ENCODE measurements around the gene DBH.

The DBH gene

GRCh38 chr9:133684121-133684935, 48.2 kb downstream of the DBH start:
- DNase-seq (ENCODE audit: low spot score), result no peak

GRCh38 chr9:133684936-133685361, 48.8 kb downstream of the DBH start:
- DNase-seq (ENCODE audit: low spot score), result no peak

DNA sequence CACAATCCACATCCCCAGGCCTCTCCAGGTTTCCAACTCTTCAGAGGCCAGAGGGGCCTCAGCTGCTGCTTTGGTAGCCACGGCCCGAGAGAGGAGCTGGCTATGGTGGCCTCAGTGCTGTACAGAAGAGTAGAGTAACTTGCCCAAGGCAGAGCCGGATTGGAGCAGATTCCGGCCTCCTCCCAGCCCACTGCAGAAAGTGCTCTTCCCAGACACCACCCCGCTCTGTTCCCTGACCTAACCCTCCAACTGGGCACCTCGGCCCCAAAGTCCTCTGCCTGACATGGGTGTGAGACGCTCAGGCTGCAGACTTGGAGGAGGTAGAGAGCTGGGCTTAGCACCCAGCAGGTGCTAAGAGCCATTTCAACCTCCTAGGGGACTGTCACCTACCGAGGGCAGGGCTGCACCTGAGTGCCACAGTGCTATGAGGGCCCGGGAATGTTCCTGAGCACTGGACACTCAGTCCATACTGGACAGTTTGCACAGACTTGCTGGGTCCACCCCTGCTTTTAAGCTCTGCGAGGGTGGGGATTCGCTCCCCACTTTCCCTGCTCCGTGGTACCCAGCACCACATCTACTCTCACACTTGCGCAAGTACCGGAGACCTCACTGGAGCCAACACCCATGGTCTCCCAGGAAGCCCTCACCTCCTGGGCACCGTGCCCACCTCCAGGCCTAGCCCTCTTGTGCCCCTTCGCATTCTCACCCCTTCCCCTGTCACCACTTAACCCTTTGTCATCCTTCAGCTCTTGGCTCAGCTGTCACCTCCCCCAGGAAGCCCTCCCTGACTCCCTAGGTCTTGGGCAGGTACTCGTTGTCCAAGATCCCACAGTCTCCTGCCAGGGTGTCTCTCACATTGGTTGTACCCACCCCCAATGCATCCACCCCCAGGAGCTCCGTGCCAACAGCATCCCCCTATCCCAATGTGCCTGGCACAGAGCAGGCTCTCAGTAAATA, 49.8 kb downstream of the DBH start:
- DNase-seq (ENCODE audit: low spot score), result no peak

DNA sequence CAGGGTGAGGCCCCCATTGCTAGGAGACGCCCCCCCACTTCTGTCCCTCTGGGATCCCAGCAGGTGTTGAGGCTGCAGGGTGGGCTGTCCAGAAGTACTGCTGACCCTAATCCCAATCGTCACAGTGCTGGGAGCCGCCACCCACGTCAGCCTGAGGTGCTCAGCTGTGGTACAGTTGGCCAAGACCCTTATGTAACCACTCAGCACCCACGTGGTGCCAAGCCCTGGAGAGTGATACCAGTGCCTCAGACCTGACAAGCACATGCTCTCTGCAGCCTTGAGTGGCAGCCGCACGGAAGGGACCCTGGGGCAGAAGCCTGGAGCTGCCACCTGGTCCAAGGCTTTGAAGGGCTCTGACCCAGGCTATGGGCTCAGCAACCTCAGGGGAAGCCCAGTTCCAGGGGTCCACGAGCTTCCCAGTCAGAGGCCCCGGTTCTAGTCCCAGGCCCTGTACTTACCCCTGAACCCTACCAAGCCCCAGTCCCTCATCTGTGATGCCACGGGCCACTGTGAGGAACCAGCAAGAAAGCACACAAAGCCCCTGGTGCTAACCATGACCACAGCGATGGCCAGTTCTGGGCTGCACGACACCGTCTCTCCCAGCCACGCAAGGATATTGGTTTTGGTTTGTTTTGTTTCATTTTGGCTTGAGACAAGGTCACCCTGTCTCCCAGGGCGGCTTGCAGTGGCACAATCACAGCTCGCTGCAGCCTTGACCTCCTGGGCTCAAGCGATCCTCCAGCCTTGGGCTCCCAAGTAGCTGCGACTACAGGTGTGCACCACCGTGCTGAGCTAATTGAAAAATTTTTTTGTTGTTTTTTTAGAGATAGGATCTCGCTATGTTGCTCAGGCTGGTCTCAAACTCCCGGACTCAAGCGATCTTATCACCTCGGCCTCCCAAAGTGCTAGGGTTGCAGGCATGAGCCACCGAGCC, 50.7 kb downstream of the DBH start:
- no peak for DNase-seq (ENCODE audit: low spot score)

DNA sequence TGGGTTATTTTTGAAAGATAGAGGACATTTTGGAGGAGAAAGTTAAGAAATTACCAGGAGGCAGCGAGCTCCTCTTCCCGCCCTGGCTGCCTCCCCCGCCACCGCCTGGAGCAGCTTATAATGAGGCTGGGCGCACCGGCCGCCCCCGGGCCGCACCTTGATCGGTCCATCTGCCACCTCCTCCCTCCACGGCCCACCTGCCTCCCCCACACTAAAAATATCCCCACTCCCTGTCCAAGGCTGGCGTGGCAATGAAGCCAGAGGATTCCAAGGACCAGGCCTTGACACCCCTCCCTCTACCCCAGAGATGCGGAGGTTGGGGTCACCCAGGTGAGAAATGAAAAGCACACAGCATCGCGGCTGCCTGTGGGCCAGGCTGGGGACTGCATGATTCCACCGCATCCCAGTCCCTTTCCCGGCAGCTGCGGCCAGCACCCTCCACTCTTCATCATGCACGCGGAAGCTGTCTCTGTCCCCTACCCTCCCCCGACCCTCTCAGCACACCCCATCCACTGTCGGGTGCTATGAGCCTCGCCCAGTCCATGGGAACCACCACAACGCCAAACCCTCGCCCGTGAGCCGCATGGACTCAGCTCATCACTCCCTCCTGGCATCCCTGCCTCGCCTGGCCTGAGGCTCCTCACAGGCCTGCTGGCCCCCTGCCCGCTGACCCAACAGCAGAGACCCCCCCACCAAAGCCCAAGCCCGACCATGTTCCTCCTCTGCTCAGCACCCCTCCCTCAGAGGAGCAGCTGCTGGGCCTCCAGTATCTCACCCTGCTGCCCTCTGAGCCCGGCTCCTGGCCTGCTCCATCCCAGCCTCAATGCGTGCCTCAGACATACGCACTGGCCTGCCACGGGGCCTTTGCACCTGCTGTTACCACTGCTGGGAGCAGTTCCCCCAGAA, 51.9 kb downstream of the DBH start:
- no peak for DNase-seq (ENCODE audit: low spot score)

DNA sequence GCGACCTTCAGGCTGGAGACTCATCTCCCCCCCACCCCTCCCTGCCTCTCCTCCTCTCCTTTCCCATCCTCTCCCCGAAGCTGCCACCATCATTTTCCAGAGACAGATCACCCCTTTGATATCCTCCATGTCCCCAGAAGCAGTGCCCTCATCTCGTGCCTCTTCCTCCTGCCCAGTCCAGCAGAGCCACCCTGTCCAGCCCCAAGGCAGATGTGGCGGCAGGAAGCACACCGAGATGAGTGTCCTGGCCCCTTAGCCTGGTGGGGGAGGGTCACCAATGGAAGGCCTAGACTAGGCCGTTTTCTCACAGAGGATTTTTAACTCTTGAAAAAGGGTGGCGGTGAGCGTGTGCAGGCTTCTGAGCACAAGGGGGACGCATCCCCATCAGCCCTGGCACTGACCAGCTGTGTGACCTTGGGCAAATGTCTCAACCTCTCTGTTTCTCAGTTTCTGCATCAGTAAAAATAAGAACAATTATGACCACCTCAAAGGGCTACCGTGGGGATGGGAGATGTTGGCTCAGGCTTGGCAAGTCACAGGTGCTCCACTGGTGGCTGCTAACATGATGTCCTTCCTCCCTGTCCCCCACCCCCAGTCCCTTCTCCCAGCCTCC, 53.1 kb downstream of the DBH start:
- DNase-seq (ENCODE audit: low spot score), result no peak

- DNase-seq (ENCODE audit: low spot score), result no peak
Observed at GRCh38 chr9:133690081-133690561, 54.0 kb downstream of the DBH start.

DNA sequence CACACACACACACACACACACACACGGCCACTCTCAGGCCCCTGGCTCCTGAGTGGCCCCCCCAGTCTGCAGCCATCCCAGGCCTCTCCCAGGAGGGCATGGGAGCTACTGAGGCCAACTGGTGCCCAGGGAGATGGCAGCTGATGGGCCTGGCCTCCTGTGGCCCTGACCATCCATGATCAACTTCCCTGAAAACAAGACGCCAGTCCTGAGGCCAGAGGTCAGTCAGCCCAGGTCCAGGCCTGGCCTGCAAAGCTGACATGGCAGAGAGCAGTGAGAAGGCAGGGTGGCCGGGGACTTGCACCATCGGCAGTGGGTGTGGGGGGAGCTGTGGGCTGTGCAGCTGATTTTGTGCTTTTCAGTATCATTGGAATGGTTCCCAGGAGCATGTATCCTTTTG, 55.0 kb downstream of the DBH start:
- no peak for DNase-seq (ENCODE audit: low spot score)

GRCh38 chr9:133691626-133692363, 55.6 kb downstream of the DBH start:
- DNase-seq (ENCODE audit: low spot score), result no peak

DNA sequence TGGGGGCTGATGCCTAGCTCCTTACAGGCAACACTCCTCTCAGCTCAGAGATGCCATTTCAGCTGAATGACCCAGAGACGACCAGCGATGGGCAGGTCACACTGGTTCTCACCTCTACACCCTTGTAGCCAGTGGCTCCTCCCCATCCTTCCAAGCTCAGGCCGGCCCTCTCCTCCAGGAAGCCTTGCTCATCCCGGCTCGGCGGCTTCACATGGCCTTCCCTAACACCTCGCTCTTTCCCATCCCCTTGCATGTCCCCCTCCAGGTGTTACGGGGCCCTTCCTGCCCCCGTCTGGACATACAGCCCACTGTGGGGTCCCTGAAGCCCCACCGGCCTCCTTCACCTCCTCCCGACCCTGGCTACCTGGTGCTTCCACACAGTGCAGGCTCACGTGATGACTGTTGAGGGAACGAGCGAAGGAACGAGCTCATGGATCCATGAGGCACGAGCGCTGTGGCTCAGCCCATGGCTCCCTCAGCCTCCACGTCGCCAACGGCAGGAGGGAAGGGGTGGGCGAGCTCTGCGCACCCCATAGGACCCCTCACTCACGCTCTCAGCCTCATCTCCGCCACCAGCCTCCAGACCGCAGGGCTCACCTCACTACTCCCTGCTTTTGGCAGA, 56.3 kb downstream of the DBH start:
- DNase-seq (ENCODE audit: low spot score), result no peak

- no peak for DNase-seq (ENCODE audit: low spot score)
Observed at GRCh38 chr9:133693116-133693515, 57.0 kb downstream of the DBH start.

DNA sequence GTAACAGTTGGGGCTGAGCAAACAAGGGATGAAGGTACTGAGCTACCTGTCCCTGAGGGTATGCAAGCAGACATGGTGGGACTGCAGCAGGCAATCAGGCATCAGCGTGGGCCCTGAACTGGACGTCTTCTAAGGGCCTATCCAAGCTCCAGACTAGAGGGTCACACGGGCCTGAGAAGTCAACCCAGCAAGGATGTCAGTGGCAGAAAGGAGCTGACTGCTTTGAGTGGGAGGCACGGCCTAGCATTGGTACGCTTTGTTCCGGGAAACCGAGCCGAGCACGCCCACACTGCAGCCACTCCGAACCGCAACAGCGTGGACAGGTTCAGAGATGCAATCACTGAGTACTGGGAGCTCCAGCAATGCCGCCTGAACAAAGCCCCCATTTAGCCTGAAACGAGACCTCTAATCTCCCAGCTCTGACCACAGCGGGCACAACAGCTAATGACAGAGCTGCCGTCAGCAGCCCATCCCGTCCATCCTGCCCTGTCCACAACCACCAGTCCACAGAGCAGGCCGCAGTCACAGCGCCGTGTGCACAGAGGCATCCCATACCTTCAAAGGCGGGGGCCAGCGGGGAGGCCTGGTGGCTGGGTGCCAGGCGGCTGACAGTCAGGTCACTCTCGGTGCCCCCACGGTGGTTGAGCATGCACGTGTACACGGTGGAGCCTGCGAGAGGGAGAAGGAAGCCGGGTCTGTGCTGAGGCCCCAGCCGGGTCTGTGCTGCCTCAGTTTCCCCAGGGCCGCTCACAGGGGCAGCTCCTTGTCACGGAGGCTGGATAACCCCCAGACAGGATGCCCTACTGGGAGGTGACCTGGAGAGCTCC, 57.8 kb downstream of the DBH start:
- no peak for DNase-seq (ENCODE audit: low spot score)

GRCh38 chr9:133694686-133695085, 58.5 kb downstream of the DBH start:
- DNase-seq (ENCODE audit: low spot score), result no peak

- DNase-seq (ENCODE audit: low spot score), result no peak
Observed at GRCh38 chr9:133696071-133696472, 59.9 kb downstream of the DBH start.

- no peak for DNase-seq (ENCODE audit: low spot score)
Observed at GRCh38 chr9:133699546-133699945, 63.4 kb downstream of the DBH start.

- no peak for DNase-seq (ENCODE audit: low spot score)
Observed at GRCh38 chr9:133700819-133701320, 64.7 kb downstream of the DBH start.

DNA sequence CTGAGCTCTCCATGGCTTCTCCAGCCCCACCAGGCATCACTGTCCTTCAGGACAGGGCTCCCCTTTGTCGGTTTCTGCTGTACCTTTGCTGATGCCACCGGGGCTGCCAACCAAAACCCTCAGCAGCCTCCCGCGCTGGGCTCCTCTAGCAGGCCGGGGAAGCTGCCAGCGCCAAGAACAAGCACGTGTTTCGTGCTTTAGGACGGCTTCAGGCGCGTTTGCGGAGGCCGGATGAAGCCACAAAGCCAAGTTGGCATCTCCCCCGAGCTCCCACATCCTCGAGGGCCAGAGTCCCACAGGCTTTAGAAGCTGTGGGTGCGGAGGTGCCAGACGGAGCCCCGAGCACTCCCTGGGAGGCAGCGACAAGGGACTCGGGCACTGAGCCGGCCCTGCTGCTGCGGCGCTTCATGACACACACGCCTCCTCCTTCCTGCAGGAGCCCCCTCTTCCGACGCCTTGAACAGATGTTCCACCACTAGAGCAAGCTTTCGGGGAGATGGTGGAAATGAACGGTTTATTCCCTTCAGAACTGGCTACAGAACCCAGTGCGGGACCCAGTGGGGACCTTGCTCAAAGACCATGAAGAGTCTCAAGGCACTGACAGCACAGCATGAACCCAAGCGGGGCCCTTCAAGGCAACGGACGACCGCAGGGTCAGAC, 65.3 kb downstream of the DBH start:
- DNase-seq (ENCODE audit: low spot score), result no peak
